Activated CD8-positive, alpha-beta memory T cell treated with anti-CD3 and anti-CD28 coated beads, Interleukin-2, amount 10 ng/mL, durations not matched to agents 7 days and 5 days (primary cell): Measurements from ENCODE around the gene PNPLA1. TPM values are rescaled to one million over a fixed set of nuclear protein-coding genes. Genes with fewer than 3 reads are reported as not detected.

Source experiments
- ATAC-seq: fragments of 150-1000 bp; cut with Tn5 transposase; one replicate; pipeline ENCODE4 v1.10.0; 2021; ENCODE audit warnings: moderate library complexity
- CTCF ChIA-PET: fragments of 350-600 bp; sonication (Branson Sonifier 250); formaldehyde crosslinking; loops from one replicate; lab custom pipeline; 2021; ENCODE audit warnings: antibody characterized with exemption; lab: Charles Lee
- DNase-seq: peaks from one replicate; pipeline ENCODE4 v3.0.0-alpha.2; 2020
- H3K27ac Mint-ChIP-seq: one replicate; pipeline ENCODE4 v1.8.0; 2021; ENCODE audit warnings: mild to moderate bottlenecking, mixed read lengths
- H3K27me3 Mint-ChIP-seq: one replicate; pipeline ENCODE4 v1.8.0; 2021; ENCODE audit warnings: mixed read lengths
- H3K36me3 Mint-ChIP-seq: one replicate; pipeline ENCODE4 v1.8.0; 2021; ENCODE audit warnings: mild to moderate bottlenecking, mixed read lengths
- H3K4me1 Mint-ChIP-seq: one replicate; pipeline ENCODE4 v1.8.0; 2021; ENCODE audit warnings: mixed read lengths
- H3K4me3 Mint-ChIP-seq: one replicate; pipeline ENCODE4 v1.8.0; 2021; ENCODE audit warnings: mild to moderate bottlenecking, moderate library complexity, mixed read lengths
- H3K9me3 Mint-ChIP-seq: one replicate; pipeline ENCODE4 v1.8.0; 2022; ENCODE audit warnings: low read depth, mixed read lengths
- total RNA-seq, 2 experiments: library from RNA; stranded (reverse); gene quantifications; one replicate each; pipeline ENCODE4 v1.2.3, GENCODE V29; 2021

Gene PNPLA1
- total RNA-seq, 2 experiments from 2014 or later, result not detected

DNA sequence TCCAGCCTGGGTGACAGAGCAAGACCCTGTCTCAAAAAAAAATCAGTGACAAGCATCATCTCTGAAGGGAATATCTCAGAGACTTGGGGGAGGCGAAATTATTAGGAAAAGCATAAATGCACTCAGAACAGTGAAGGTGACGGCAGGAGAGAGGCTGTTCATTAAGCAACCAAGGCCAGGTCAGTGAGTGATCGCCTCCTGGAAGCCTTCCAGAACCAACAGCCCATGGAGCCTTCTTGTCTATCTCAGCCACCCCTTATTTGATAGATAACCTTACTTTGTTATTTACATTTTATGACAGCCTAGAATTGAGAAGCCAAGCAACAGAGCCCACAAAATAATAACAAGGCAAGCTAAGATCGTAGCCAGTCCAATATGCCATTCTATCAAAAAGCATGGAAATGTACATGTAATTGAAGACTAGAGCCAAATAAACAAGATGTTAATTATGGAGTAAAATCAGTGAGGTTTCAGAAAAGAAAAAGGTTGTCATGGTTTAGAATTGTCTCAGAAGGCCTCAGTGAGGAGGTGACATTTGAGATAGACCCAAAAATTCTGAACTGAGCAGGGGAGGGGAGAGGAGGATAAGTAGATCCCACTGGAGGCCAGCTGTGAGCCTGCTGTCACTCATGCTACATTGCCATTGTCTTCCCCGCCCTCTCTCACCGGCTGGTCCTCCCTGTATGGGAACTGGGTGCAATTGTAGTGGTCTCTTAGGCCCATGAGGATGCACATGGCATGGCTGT lies 49.0 kb downstream of the PNPLA1 start:
- DNase-seq (no peak), ATAC-seq (no peak)
- Mint-ChIP-seq H3K27ac (no peak overlapping the region), H3K4me1 (no peaks in the 10 kb centered on the region), H3K9me3 (no peaks in the 10 kb centered on the region), H3K4me3 (no peak overlapping the region), H3K27me3 (peaks cover 25% of the 10 kb centered on the region), H3K36me3 (no peaks in the 10 kb centered on the region)
- CTCF ChIA-PET, result interaction anchor here (0.9 to 2.4 kb wide), 3 partner anchors 11 to 22 kb away, joined by 3 to 8 read pairs (median 4); no protein-coding TSS in a partner anchor

DNA sequence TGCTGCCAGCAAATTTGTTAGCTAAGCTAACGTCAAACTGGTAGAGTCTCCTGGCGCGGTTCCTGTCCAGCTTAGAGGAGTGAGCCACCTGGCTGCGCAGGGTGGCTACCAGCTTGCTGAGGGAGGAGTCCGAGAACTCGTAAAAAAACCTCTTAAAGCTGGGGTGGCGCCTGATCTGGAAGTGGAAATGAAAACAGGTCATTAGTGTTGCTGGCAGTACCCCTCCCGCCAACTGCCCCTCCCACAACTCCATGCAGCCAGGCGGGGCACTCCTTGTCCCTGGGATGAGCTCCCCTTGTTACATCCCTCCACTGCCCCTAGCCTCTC lies 49.5 kb downstream of the PNPLA1 start:
- Mint-ChIP-seq H3K4me1 (no peaks in the 10 kb centered on the region), H3K4me3 (no peak overlapping the region), H3K36me3 (no peaks in the 10 kb centered on the region), H3K27ac (no peak overlapping the region), H3K9me3 (no peaks in the 10 kb centered on the region), H3K27me3 (peaks cover 25% of the 10 kb centered on the region)
- DNase-seq (no peak), ATAC-seq (no peak)
- CTCF ChIA-PET, result interaction anchor here (0.9 to 2.4 kb wide), 4 partner anchors 12 to 22 kb away, joined by 3 to 8 read pairs (median 4); no protein-coding TSS in a partner anchor

DNA sequence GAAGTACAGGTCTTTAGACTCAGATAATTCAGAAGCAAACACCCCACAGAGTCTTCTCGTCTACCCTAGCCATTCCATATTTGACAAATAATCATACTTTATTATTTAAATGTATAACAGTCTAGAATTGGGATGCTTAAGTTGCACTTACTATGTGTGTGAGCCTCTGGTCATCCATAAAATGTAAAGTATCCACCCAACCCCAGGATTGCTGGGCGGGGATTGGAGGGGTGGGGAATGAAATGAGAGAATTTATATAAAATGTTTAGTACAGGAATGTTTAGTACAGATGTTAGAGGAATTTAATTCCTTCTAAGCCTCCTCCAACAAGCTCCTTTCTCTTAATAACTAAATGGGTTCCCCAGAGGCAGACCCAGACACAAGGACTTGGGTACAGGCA lies 50.0 kb downstream of the PNPLA1 start:
- H3K9me3 Mint-ChIP-seq, result no peaks in the 10 kb centered on the region
- no peak overlapping the region for H3K4me3 Mint-ChIP-seq
- no peaks in the 10 kb centered on the region for H3K36me3 Mint-ChIP-seq
- peaks cover 25% of the 10 kb centered on the region for H3K27me3 Mint-ChIP-seq
- CTCF ChIA-PET, result interaction anchor here (0.9 to 2.4 kb wide), 4 partner anchors 12 to 21 kb away, joined by 3 to 8 read pairs (median 4); no protein-coding TSS in a partner anchor
- H3K4me1 Mint-ChIP-seq, result no peaks in the 10 kb centered on the region
- no peak for DNase-seq
- H3K27ac Mint-ChIP-seq, result no peak overlapping the region
- ATAC-seq, result no peak

DNA sequence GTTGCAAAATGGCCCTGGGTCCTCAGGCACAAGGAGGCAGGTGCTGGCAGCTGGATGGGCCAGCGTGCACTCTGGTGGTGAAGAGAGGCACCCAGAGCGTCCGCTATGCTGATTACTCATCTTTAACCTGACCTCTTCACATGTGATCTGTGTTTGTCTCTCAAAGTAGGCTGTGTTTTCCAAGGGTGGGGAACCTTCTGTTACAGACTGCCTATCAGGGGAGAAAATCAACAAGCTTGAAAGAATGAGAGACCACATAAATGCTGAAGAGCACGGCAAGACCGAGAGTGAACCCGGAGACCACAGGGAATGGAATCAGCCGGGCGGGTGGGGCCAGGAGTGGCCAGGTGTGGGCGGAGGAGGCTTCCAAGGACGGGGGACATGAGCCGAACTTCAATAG lies 50.6 kb downstream of the PNPLA1 start:
- Mint-ChIP-seq H3K4me1 (no peaks in the 10 kb centered on the region), H3K4me3 (no peak overlapping the region), H3K27me3 (peaks cover 25% of the 10 kb centered on the region), H3K9me3 (no peaks in the 10 kb centered on the region), H3K36me3 (no peaks in the 10 kb centered on the region), H3K27ac (no peak overlapping the region)
- ATAC-seq (no peak), DNase-seq (no peak)
- CTCF ChIA-PET, result interaction anchor here (0.8 to 2.3 kb wide), 3 partner anchors 18 to 21 kb away, joined by 3 to 8 read pairs (median 3); no protein-coding TSS in a partner anchor

GRCh38 chr6:36322591-36322990 lies 52.7 kb downstream of the PNPLA1 start:
- H3K4me3 Mint-ChIP-seq, result no peak overlapping the region
- CTCF ChIA-PET, result no interaction called here
- H3K36me3 Mint-ChIP-seq, result no peaks in the 10 kb centered on the region
- no peaks in the 10 kb centered on the region for H3K4me1 Mint-ChIP-seq
- ATAC-seq (no peak), DNase-seq (no peak)
- H3K9me3 Mint-ChIP-seq, result no peaks in the 10 kb centered on the region
- H3K27me3 Mint-ChIP-seq, result peaks cover 20% of the 10 kb centered on the region
- no peak overlapping the region for H3K27ac Mint-ChIP-seq

DNA sequence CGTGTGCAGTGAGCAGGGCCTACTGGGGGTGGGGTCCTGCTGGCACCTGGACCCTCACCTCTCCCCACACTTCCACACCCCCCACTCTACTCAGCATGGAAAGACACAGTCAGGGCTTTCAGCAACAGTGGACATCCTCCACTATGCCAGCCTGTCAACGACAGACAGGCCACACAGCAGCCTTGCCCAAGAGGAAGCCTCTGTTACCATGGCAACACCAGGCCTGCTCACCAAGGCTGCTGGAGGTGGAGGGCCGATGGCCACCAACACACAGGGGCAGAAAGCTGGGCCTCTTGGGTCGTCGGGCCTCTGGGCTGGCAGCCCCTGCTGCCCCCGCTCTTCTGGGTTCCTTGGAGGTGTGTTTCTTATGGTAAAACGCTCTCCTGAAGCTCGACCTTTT lies 53.2 kb downstream of the PNPLA1 start:
- CTCF ChIA-PET, result no interaction called here
- DNase-seq (no peak), ATAC-seq (no peak)
- Mint-ChIP-seq H3K4me3 (no peak overlapping the region), H3K9me3 (no peaks in the 10 kb centered on the region), H3K36me3 (no peaks in the 10 kb centered on the region), H3K27ac (no peak overlapping the region), H3K27me3 (peaks cover 19% of the 10 kb centered on the region), H3K4me1 (no peaks in the 10 kb centered on the region)

- ATAC-seq (no peak), DNase-seq (no peak)
- CTCF ChIA-PET, result no interaction called here
- Mint-ChIP-seq H3K27me3 (peaks cover 21% of the 10 kb centered on the region), H3K4me1 (no peaks in the 10 kb centered on the region), H3K4me3 (no peak overlapping the region), H3K36me3 (no peaks in the 10 kb centered on the region), H3K27ac (no peak overlapping the region), H3K9me3 (no peaks in the 10 kb centered on the region)
Measured at GRCh38 chr6:36324191-36324590, 54.3 kb downstream of the PNPLA1 start.

DNA sequence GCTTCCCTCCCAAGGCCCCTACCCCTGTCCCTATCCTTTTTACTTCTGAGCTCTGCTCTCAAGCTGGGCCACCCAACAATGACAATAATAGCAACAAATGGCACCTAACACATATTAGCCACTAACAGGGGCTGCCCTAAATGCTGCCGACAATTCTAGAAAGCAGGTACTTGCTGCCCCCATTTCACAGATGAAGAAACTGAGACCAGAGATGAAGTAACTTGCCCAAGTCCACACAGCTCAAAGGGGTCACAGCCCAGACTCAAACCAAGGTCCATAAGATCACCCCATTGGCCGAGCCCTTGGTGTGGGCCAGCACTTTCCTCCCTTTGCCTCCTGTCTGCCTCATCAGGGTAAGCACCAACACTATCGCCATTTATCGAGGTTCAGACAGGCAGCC lies 54.9 kb downstream of the PNPLA1 start:
- Mint-ChIP-seq H3K36me3 (no peaks in the 10 kb centered on the region), H3K27ac (no peak overlapping the region), H3K4me1 (no peaks in the 10 kb centered on the region), H3K4me3 (no peak overlapping the region), H3K9me3 (no peaks in the 10 kb centered on the region), H3K27me3 (peaks cover 17% of the 10 kb centered on the region)
- DNase-seq, result no peak
- ATAC-seq, result no peak
- CTCF ChIA-PET, result interaction anchor here (1.5 kb wide), 1 partner anchor 22 kb away, joined by 4 read pairs; no protein-coding TSS in a partner anchor

GRCh38 chr6:36326356-36326995 lies 56.6 kb downstream of the PNPLA1 start:
- H3K4me1 Mint-ChIP-seq, result no peaks in the 10 kb centered on the region
- no peaks in the 10 kb centered on the region for H3K9me3 Mint-ChIP-seq
- DNase-seq, result no peak
- H3K4me3 Mint-ChIP-seq, result no peak overlapping the region
- ATAC-seq, result no peak
- CTCF ChIA-PET, result interaction anchor here (1.6 to 2.0 kb wide), 2 partner anchors 13 to 15 kb away, joined by 5 read pairs; no protein-coding TSS in a partner anchor
- no peak overlapping the region for H3K27ac Mint-ChIP-seq
- H3K27me3 Mint-ChIP-seq, result peaks cover 17% of the 10 kb centered on the region
- H3K36me3 Mint-ChIP-seq, result no peaks in the 10 kb centered on the region

- H3K4me1 Mint-ChIP-seq, result no peaks in the 10 kb centered on the region
- CTCF ChIA-PET, result interaction anchor here (0.8 to 2.0 kb wide), 3 partner anchors 12 to 34 kb away, joined by 3 to 5 read pairs (median 5); no protein-coding TSS in a partner anchor
- no peaks in the 10 kb centered on the region for H3K9me3 Mint-ChIP-seq
- ATAC-seq (no peak), DNase-seq (no peak)
- no peak overlapping the region for H3K27ac Mint-ChIP-seq
- peaks cover 22% of the 10 kb centered on the region for H3K27me3 Mint-ChIP-seq
- H3K36me3 Mint-ChIP-seq, result no peaks in the 10 kb centered on the region
- no peak overlapping the region for H3K4me3 Mint-ChIP-seq
Measured at GRCh38 chr6:36327226-36327918, 57.5 kb downstream of the PNPLA1 start.

GRCh38 chr6:36327919-36328236 lies 58.0 kb downstream of the PNPLA1 start:
- H3K27me3 Mint-ChIP-seq, result peaks cover 25% of the 10 kb centered on the region
- CTCF ChIA-PET, result interaction anchor here (0.8 to 1.6 kb wide), 2 partner anchors 13 to 33 kb away, joined by 3 to 5 read pairs; no protein-coding TSS in a partner anchor
- DNase-seq (no peak), ATAC-seq (no peak)
- no peak overlapping the region for H3K4me3 Mint-ChIP-seq
- H3K9me3 Mint-ChIP-seq, result no peaks in the 10 kb centered on the region
- H3K27ac Mint-ChIP-seq, result no peak overlapping the region
- H3K4me1 Mint-ChIP-seq, result no peaks in the 10 kb centered on the region
- no peaks in the 10 kb centered on the region for H3K36me3 Mint-ChIP-seq

DNA sequence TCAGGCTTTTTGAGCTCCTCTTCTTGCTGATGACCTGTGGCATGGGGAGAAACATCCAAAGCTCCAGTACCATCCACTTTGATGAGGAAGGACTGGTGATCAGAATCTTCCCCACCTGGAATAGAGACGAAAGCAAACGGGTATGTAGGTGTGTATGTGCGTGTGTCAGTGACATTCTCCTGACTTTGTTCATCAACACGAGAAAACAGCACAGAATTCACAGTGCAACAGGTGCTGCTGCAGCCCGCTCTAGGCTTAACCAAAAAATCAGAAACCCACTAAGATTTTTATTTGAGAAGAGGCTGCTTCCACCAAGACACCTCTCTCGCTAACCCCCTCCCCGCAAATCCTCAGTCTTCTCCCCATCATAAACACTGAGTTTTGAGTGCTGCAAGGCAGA lies 58.7 kb downstream of the PNPLA1 start:
- ATAC-seq, result no peak

DNA sequence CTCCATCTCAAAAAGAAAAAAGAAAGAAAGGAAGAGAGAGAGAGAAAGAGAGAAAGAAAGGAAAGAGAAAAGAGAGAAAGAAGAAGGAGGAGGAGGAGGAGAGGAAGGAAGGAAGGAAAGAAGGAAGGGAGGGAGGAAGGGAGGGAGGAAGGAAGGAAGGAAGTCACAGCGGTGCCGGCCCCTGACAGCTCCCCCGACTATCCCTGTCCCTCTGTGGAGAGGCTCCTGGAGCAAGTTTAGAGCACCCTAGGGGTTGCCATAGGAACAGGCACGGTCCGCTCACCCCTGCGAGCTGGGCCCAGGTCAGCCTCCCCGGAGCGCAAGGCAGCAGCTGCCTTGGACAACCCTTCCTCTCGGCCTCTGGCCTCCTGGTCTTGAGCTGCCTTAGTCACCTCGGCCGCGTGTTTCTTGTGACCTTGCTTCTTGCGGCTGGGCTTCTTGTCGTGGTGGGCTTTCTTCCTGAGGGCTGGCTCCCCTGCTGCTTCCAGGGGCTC lies 60.0 kb downstream of the PNPLA1 start:
- Mint-ChIP-seq H3K27me3 (peaks cover 45% of the 10 kb centered on the region), H3K4me3 (no peak overlapping the region), H3K27ac (no peak overlapping the region), H3K9me3 (no peaks in the 10 kb centered on the region), H3K4me1 (no peaks in the 10 kb centered on the region), H3K36me3 (no peaks in the 10 kb centered on the region)
- ATAC-seq (no peak), DNase-seq (no peak)
- CTCF ChIA-PET, result interaction anchor here (1.0 kb wide), 1 partner anchor 19 kb away, joined by 3 read pairs; no protein-coding TSS in a partner anchor

More for the DNA sequence above, 58.7 kb downstream of the PNPLA1 start:
- peaks cover 32% of the 10 kb centered on the region for H3K27me3 Mint-ChIP-seq
- no peaks in the 10 kb centered on the region for H3K36me3 Mint-ChIP-seq
- no peaks in the 10 kb centered on the region for H3K4me1 Mint-ChIP-seq
- no peak overlapping the region for H3K27ac Mint-ChIP-seq
- DNase-seq, result no peak
- H3K4me3 Mint-ChIP-seq, result no peak overlapping the region
- CTCF ChIA-PET, result interaction anchor here (0.8 kb wide), 1 partner anchor 33 kb away, joined by 3 read pairs; no protein-coding TSS in a partner anchor
- no peaks in the 10 kb centered on the region for H3K9me3 Mint-ChIP-seq
